GM12872 (cell line): Measurements from ENCODE around the gene CCDC77.

Source experiments
- TF ChIP-seq, protein P1 (sequence below): IDR thresholded peaks from 3 replicates; pipeline ENCODE4 v1.5.1; 2011; ENCODE audit warnings: low read depth, mild to moderate bottlenecking, low read length, moderate library complexity; ENCODE audit not compliant: insufficient read depth

The CCDC77 gene

DNA sequence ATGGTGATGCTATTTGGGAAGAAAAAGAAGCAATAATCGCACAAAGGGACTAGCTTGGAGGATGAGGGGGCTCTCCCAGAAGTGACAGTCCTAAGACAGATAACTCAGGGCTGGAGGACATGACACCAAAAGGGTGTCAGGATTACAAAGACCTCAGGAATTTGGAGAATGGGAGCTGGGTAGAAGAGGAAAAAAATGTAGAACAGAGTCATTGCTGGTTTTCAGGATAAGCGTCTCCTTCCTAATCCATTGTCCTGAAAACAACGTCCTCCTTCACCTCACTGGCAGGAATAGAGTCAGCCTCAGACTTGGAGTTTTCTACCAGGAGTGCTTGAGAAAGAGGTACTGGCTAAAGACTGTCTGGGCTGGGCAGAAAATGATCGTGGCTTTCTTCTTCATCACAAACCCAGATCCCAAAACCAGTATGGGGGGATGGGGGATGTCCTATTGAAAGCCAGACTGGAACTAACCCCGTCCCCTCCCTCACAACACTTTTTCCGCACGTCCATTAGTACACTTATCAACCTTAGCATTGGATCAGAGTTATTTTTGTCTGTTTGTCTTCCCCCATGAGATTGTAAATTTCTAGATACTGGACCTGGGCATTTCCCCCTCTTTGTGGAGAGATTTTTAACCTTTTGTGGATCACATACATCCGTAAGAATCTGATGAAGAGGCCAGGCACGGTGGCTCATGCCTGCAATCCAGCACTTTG lies 72.6 kb downstream of the CCDC77 start:
- TF ChIP-seq, protein P1, sequence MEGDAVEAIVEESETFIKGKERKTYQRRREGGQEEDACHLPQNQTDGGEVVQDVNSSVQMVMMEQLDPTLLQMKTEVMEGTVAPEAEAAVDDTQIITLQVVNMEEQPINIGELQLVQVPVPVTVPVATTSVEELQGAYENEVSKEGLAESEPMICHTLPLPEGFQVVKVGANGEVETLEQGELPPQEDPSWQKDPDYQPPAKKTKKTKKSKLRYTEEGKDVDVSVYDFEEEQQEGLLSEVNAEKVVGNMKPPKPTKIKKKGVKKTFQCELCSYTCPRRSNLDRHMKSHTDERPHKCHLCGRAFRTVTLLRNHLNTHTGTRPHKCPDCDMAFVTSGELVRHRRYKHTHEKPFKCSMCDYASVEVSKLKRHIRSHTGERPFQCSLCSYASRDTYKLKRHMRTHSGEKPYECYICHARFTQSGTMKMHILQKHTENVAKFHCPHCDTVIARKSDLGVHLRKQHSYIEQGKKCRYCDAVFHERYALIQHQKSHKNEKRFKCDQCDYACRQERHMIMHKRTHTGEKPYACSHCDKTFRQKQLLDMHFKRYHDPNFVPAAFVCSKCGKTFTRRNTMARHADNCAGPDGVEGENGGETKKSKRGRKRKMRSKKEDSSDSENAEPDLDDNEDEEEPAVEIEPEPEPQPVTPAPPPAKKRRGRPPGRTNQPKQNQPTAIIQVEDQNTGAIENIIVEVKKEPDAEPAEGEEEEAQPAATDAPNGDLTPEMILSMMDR: no peak

DNA sequence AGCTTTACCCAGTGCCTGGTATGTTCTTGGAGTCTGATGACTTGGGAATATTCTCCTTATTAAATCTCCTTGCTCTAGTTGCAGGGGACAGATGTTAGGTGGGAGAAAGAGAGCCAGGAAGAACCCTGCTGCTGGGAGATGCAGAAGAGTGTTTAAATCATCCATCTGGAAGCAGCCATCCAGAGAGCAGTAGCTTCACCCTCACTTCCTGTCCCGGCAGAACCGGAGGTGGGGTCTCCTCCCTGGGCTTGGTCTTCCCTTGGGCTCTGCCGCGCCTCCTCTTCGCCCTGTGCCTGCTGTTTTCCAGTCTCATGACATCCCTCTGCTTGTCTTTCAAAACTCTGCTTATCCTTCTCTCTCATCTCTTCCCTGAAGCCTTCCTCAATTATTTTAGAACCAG lies 73.8 kb downstream of the CCDC77 start:
- TF ChIP-seq, protein P1: no peak

DNA sequence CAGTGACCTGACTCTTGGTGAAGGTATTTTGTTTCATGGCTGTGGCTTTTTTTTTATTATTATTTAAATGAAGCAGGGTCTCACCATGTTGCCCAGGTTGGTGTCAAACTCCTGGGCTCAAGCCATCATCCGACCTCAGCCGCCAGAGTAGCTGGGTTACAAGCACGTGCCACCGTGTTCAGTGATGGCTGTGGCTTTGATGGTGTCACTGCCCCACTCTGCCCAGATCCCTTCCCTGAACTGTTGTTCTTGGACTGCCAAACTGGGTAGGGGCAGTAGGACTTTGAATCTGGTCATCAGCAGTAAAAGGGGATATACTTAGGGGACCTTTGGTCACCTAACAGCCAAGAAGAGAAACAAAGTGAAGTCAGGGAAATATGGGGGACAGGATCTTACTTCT lies 77.7 kb downstream of the CCDC77 start:
- TF ChIP-seq, protein P1: no peak

DNA sequence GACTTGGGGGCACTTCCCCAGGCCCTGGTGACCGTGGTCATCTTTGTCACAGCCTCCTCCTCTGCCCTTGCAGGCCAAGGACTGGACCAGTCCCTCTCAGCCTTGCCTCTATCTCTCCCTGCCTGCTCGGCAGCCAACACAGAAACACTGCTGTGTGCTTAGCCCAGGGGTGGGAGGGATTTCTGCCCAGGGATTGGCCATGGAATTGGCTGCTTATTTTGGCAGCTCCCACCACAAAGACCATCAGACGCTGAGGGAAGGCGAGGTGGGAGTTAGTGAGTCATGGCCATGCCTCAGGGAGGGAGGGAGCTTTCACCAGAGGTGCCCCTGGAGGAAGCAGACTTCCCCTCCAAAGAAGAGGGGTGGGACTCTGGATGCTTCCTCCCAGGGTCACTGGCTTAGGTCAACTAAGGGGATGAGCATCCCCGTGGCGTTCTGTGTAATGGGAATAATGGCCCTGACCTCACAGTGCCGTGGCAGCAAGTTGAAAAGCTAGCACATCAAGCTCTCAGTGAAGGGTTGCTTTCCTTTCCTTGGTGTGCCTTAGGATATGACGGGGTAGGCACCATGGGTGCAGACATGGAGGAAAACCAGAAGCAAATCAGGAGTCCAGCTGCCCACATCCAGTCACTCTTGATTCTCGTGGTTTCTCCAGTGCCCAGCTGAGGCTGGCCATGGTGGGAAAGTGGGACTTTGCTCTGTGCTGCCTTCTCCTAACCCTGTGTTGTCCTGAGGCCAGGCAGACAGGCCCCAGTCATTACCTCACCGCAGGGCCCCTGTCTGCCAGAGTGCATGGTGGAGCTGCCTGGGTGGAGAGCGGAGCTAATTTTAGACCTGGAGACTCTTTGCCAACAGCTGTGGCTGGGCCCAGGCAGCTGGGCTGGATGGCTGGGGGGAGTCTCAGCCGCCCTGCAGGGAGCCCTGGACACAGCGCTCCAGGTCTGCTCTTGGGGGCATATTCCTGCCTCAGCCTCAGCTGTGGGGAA lies 79.7 kb downstream of the CCDC77 start:
- TF ChIP-seq, protein P1: no peak

DNA sequence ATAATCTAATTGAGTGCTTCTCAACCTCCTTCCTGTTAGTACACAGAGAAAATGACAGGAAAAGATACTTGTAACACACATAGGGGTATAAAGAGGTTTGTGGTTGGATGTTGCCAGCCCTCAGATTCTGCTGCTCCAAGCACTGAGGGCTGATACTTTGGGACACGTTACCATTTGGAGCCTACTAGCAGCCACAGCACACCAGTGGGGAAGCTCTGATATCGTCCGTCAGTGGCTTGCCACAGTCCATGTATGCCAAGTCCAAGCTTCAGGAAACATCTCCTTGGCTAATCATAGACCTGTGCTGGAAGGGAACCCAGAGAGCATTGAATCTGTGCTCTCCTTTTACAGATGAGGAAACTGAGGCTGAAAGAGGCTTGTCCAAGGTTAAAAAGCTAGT lies 80.6 kb downstream of the CCDC77 start:
- TF ChIP-seq, protein P1: no peak

DNA sequence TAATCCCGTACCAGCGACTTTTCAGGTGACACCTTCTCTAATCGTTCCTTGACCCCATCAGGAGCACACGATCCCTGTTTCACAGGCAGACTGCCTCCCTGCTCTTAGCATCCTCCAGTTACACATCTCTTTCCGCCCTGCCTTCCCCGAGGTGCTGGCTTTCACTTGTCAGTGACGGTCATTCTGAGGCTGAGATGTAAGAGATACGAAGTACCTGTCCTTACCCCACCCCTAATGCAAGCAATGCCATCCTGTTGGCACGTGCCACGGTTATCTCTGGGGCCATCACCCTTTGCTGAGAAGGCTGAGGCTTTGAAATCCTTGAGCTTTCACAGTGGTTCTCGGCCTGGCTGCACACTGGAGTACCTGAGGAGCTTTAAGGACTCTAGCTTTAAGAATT lies 82.7 kb downstream of the CCDC77 start:
- TF ChIP-seq, protein P1: no peak

DNA sequence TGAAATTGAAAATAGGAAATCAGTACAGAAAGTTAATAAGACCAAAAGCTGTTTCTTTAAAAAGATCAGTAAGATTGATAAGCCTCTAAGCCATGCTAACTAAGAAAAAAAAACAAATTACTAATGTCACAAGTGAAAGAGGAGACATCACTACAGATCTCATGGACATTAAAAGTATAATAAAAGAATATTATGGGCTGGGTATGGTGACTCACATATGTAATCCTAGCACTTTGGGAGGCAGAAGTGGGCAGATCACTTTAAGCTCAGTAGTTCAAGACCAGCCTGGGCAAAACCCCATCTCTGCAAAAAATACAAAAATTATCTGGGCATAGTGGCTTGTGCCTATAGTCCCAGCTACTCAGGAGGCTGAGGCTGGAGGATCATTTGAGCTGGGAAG lies 88.8 kb downstream of the CCDC77 start:
- TF ChIP-seq, protein P1: no peak
